Effector memory CD4-positive, alpha-beta T cell (primary cell): ENCODE measurements around the gene CREB3L1.

Experiments used
- DNase-seq, 3 donors: peaks; one replicate each; pipeline ENCODE4 v3.0.0-alpha.2; 2020
- H3K27ac ChIP-seq: 2 replicates; pipeline ENCODE4 v1.7.0; 2013; ENCODE audit warnings: mild to moderate bottlenecking, low read length, moderate library complexity; ENCODE audit not compliant: insufficient read depth, poor library complexity, severe bottlenecking
- H3K27me3 ChIP-seq: replicated peaks from 2 replicates; pipeline ENCODE4 v1.7.0; 2013; ENCODE audit warnings: mild to moderate bottlenecking, low read length; ENCODE audit not compliant: insufficient read depth, control insufficient read depth, poor library complexity, severe bottlenecking
- H3K36me3 ChIP-seq: 2 replicates; pipeline ENCODE4 v1.7.0; 2013; ENCODE audit warnings: mild to moderate bottlenecking, low read length, moderate library complexity; ENCODE audit not compliant: control insufficient read depth, insufficient read depth
- H3K4me1 ChIP-seq: 2 replicates; pipeline ENCODE4 v1.7.0; 2013; ENCODE audit warnings: low read length, mild to moderate bottlenecking; ENCODE audit not compliant: control insufficient read depth, insufficient read depth, poor library complexity, severe bottlenecking
- H3K4me3 ChIP-seq: 2 replicates; pipeline ENCODE4 v1.7.0; 2013; ENCODE audit warnings: low read length, low read depth, mild to moderate bottlenecking; ENCODE audit not compliant: insufficient read depth, poor library complexity, severe bottlenecking
- H3K9me3 ChIP-seq: 2 replicates; pipeline ENCODE4 v1.7.0; 2013; ENCODE audit warnings: mild to moderate bottlenecking, low read length, moderate library complexity; ENCODE audit not compliant: control insufficient read depth

Gene CREB3L1

DNA sequence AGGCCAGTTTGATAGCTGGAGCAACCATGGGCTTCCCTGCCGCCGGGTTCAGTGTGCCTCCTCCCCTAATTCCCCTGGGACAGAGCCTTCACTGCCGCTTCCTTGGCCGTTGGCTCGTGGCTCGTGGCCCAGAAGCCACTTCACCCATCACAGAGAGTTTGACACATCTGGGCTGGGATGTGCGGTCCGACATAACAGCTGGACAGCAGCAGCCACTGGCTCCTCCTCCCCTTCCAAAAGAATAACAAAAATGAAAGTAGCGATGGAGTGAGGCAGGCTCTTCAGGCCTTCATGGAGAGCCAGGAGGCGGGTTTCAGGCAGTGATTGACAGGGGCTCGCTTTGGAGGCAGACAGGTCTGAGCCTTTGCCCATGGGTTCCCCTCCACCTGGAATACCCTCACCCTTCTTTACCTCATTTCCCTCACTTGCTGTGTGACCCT, 8.2 kb downstream of the CREB3L1 start:
- H3K4me3 ChIP-seq, result no peak overlapping the region
- H3K4me1 ChIP-seq, result no peaks in the 10 kb centered on the region
- H3K27me3 ChIP-seq, result no peaks in the 10 kb centered on the region
- H3K27ac ChIP-seq, result no peak overlapping the region
- H3K9me3 ChIP-seq, result no peaks in the 10 kb centered on the region
- no peak for DNase-seq
- H3K36me3 ChIP-seq, result no peaks in the 10 kb centered on the region

DNA sequence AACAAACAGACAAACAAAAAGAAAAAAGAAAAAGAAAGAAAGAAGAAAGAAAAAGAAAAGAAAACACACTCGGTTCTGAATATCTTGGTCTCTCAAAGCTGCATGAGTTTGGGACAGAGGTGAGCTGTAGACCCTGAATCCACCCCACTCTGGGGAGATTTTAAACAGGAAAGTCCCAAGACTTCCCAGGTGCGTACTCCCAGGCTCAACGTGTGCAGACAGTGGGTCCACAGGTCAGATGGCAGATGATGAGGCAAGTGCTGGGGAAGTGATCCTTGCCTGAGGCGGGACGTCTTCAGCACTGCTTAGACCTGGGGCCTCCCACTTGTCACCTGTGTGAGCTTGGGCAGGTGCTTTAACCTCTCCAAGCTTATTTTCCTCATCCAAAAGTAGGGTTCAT, 9.3 kb downstream of the CREB3L1 start:
- H3K27ac ChIP-seq, result no peak overlapping the region
- H3K27me3 ChIP-seq, result no peaks in the 10 kb centered on the region
- H3K36me3 ChIP-seq, result no peaks in the 10 kb centered on the region
- DNase-seq, result no peak
- no peaks in the 10 kb centered on the region for H3K4me1 ChIP-seq
- H3K9me3 ChIP-seq, result no peaks in the 10 kb centered on the region
- no peak overlapping the region for H3K4me3 ChIP-seq

DNA sequence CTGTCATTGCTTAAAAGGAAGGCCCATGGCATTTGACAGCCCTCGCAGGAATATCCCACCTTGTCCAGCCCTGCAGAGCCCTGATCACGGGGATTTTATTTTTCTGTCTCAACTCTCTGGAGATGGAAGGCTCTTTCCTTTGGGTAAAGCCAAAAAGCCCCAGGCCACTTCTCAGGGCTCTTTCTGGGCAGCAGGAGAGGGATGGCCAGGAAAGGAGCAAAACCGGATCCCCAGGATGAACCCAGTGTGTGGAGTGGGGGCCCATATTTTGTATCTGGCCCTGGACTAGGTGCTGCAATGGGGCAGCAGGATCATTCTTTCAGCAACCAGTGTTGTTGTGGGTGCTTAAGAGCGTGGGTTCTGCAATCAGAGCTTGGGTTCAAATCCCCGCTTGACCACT, 11.0 kb downstream of the CREB3L1 start:
- Histone ChIP-seq H3K4me1 (no peaks in the 10 kb centered on the region), H3K27ac (no peak overlapping the region), H3K4me3 (no peak overlapping the region), H3K36me3 (no peaks in the 10 kb centered on the region), H3K9me3 (no peaks in the 10 kb centered on the region), H3K27me3 (no peaks in the 10 kb centered on the region)
- no peak for DNase-seq

DNA sequence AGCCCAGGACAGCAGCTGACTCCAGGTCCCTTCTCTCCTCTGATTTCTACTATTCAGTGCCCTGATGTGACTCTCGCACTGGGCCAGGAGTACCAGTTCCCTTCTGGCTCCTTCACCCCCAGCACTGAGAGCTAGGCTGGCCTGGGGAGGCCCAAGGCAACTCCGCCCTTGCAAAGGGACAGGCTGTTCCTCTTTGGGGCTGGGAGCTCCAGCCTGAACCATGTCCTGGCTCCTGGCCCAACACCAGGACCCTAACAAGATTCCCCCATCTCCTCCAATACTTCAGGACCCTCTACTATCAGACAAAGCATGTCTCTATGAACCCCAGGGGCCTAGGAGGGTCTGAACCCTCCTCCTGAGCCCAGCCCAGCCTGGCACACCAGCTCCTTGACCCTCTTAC, 12.5 kb downstream of the CREB3L1 start:
- Histone ChIP-seq H3K4me3 (no peak overlapping the region), H3K36me3 (no peaks in the 10 kb centered on the region), H3K27me3 (no peaks in the 10 kb centered on the region), H3K4me1 (peaks cover 1% of the 10 kb centered on the region), H3K9me3 (no peaks in the 10 kb centered on the region), H3K27ac (no peak overlapping the region)
- no peak for DNase-seq

- H3K36me3 ChIP-seq, result no peaks in the 10 kb centered on the region
- H3K27ac ChIP-seq, result no peak overlapping the region
- no peak for DNase-seq
- no peak overlapping the region for H3K4me3 ChIP-seq
- no peaks in the 10 kb centered on the region for H3K9me3 ChIP-seq
- no peaks in the 10 kb centered on the region for H3K27me3 ChIP-seq
- peaks cover 6% of the 10 kb centered on the region for H3K4me1 ChIP-seq
Measured at GRCh38 chr11:46290598-46291309, 13.3 kb downstream of the CREB3L1 start.

DNA sequence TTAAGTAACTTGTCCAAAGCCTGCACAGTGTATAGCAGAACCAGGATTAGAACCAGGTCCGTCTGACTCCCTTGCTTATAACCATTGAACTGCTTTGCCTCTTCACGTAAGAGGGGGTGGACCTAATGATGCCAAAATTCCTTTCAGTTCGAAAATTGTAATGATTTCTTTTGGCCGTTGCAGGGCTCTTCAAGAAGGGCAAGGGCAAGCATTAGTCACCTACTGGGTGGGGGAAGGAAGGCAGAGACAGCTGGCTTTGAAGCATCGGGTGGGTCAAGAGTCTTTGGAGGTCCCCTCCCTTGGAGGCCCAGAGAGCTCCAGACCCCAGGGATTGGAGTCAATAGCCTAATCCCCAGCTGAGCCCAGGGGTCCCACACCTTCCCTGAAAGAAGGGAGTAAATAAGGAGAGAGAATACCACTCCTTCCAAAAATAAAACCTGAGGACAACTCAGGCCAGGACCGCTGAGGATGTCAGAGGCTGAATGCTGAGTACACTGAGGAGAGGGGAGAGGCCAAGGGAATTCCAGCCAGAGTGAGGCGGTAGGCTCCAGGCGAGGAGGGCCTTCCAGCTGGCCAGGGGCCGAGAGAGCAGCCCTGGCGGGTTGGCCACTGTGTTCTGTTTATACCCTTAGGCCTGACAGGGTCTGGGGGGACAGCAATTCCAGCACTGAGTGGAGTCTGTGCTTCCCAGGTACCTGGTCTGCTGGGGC, 14.1 kb downstream of the CREB3L1 start:
- Histone ChIP-seq H3K4me3 (no peak overlapping the region), H3K27ac (no peak overlapping the region), H3K4me1 (peaks cover 13% of the 10 kb centered on the region), H3K9me3 (no peaks in the 10 kb centered on the region), H3K36me3 (no peaks in the 10 kb centered on the region), H3K27me3 (peaks cover 4% of the 10 kb centered on the region)
- no peak for DNase-seq

- Histone ChIP-seq H3K4me1 (peaks cover 13% of the 10 kb centered on the region), H3K27ac (no peak overlapping the region), H3K4me3 (no peak overlapping the region), H3K27me3 (peaks cover 12% of the 10 kb centered on the region), H3K9me3 (no peaks in the 10 kb centered on the region), H3K36me3 (no peaks in the 10 kb centered on the region)
- no peak for DNase-seq
Measured at GRCh38 chr11:46293066-46293465, 15.6 kb downstream of the CREB3L1 start.

GRCh38 chr11:46293641-46294103, 16.2 kb downstream of the CREB3L1 start:
- no peak overlapping the region for H3K4me3 ChIP-seq

GRCh38 chr11:46294365-46295309, 17.2 kb downstream of the CREB3L1 start:
- no peak overlapping the region for H3K27ac ChIP-seq
- peak overlapping the region; percentile 71 for H3K4me3 ChIP-seq
- H3K36me3 ChIP-seq, result no peaks in the 10 kb centered on the region
- peaks cover 13% of the 10 kb centered on the region for H3K4me1 ChIP-seq
- DNase-seq, result no peak
- H3K9me3 ChIP-seq, result no peaks in the 10 kb centered on the region
- H3K27me3 ChIP-seq, result peaks cover 12% of the 10 kb centered on the region

More at GRCh38 chr11:46293641-46294103, 16.2 kb downstream of the CREB3L1 start:
- Histone ChIP-seq H3K27me3 (peaks cover 12% of the 10 kb centered on the region), H3K27ac (no peak overlapping the region), H3K4me1 (peaks cover 13% of the 10 kb centered on the region), H3K9me3 (no peaks in the 10 kb centered on the region), H3K36me3 (no peaks in the 10 kb centered on the region)
- no peak for DNase-seq
